H9 (cell line): Measurements from ENCODE around the gene RBM15. TPM values are rescaled to one million over a fixed set of nuclear protein-coding genes. Genes with fewer than 3 reads are reported as not detected.

Experiments used
- DNase-seq: peaks from one replicate; pipeline ENCODE4 v3.0.0-alpha.2; 2017
- H2AFZ ChIP-seq: one replicate; pipeline ENCODE4 v1.6.1; 2013; ENCODE audit warnings: mild to moderate bottlenecking, low read length, control low read depth, moderate library complexity
- H2AK5ac ChIP-seq: 2 replicates; pipeline ENCODE4 v1.6.1; 2013; ENCODE audit warnings: low read length, control low read depth, mixed read lengths; ENCODE audit not compliant: insufficient read length
- H2BK120ac ChIP-seq: one replicate; pipeline ENCODE4 v1.6.1; 2013; ENCODE audit warnings: low read depth, mild to moderate bottlenecking, low read length, control low read depth, inconsistent platforms; ENCODE audit not compliant: poor library complexity, severe bottlenecking
- H2BK12ac ChIP-seq: 2 replicates; pipeline ENCODE4 v1.6.1; 2013; ENCODE audit warnings: low read length, control low read depth, mixed read lengths, low read depth; ENCODE audit not compliant: insufficient read length
- H2BK15ac ChIP-seq: 2 replicates; pipeline ENCODE4 v1.6.1; 2013; ENCODE audit warnings: low read depth, low read length, control low read depth
- H2BK20ac ChIP-seq: one replicate; pipeline ENCODE4 v1.6.1; 2013; ENCODE audit warnings: low read depth, mild to moderate bottlenecking, low read length, control low read depth, inconsistent platforms; ENCODE audit not compliant: poor library complexity, severe bottlenecking
- H2BK5ac ChIP-seq: 2 replicates; pipeline ENCODE4 v1.6.1; 2013; ENCODE audit warnings: low read length, control low read depth, mixed read lengths; ENCODE audit not compliant: insufficient read length
- H3K14ac ChIP-seq: 2 replicates; pipeline ENCODE4 v1.6.1; 2013; ENCODE audit warnings: low read length, control low read depth; ENCODE audit not compliant: insufficient read depth
- H3K18ac ChIP-seq: 2 replicates; pipeline ENCODE4 v1.6.1; 2013; ENCODE audit warnings: low read depth, mild to moderate bottlenecking, mixed read lengths, low read length, control low read depth; ENCODE audit not compliant: insufficient read length
- H3K23ac ChIP-seq: 2 replicates; pipeline ENCODE4 v1.6.1; 2013; ENCODE audit warnings: low read length, control low read depth, mixed read lengths, low read depth; ENCODE audit not compliant: insufficient read length
- H3K23me2 ChIP-seq: 2 replicates; pipeline ENCODE4 v1.6.1; 2013; ENCODE audit warnings: low read depth, mild to moderate bottlenecking, mixed read lengths, low read length, control low read depth; ENCODE audit not compliant: insufficient read length, poor library complexity, severe bottlenecking
- H3K27ac ChIP-seq: 2 replicates; pipeline ENCODE4 v1.5.1; 2013; ENCODE audit warnings: low read length, control low read depth, mixed read lengths, low read depth; ENCODE audit not compliant: insufficient read length
- H3K27me3 ChIP-seq: 2 replicates; pipeline ENCODE4 v1.6.1; 2013; ENCODE audit warnings: low read length, control low read depth, inconsistent platforms; ENCODE audit not compliant: insufficient read depth
- H3K4ac ChIP-seq: 2 replicates; pipeline ENCODE4 v1.6.1; 2013; ENCODE audit warnings: low read depth, mild to moderate bottlenecking, control low read depth, inconsistent platforms, low read length, moderate library complexity
- H3K4me1 ChIP-seq: 2 replicates; pipeline ENCODE4 v1.6.1; 2013; ENCODE audit warnings: low read length, control low read depth, inconsistent platforms; ENCODE audit not compliant: insufficient read depth
- H3K4me2 ChIP-seq: 2 replicates; pipeline ENCODE4 v1.6.1; 2013; ENCODE audit warnings: low read length, control low read depth, mixed read lengths; ENCODE audit not compliant: insufficient read length, insufficient read depth
- H3K56ac ChIP-seq: 2 replicates; pipeline ENCODE4 v1.6.1; 2013; ENCODE audit warnings: low read depth, mild to moderate bottlenecking, mixed read lengths, low read length, control low read depth; ENCODE audit not compliant: insufficient read length
- H3K79me1 ChIP-seq: 2 replicates; pipeline ENCODE4 v1.6.1; 2013; ENCODE audit warnings: low read depth, mild to moderate bottlenecking, moderate library complexity, low read length, control low read depth, inconsistent platforms; ENCODE audit not compliant: insufficient read depth, poor library complexity, severe bottlenecking
- H3K79me2 ChIP-seq: 2 replicates; pipeline ENCODE4 v1.6.1; 2013; ENCODE audit warnings: low read length, control low read depth, inconsistent platforms; ENCODE audit not compliant: insufficient read depth
- H3K9ac ChIP-seq: 2 replicates; pipeline ENCODE4 v1.6.1; 2013; ENCODE audit warnings: low read length, control low read depth, mixed read lengths; ENCODE audit not compliant: insufficient read length; ENCODE audit errors: extremely low read depth
- H3K9me3 ChIP-seq: one replicate; pipeline ENCODE4 v1.6.1; 2013; ENCODE audit warnings: low read depth, low read length, inconsistent platforms; ENCODE audit not compliant: control insufficient read depth
- H3T11ph ChIP-seq: one replicate; pipeline ENCODE4 v1.6.1; 2013; ENCODE audit warnings: mild to moderate bottlenecking, low read length, control low read depth, inconsistent platforms
- H4K20me1 ChIP-seq: one replicate; pipeline ENCODE4 v1.6.1; 2013; ENCODE audit not compliant: control insufficient read depth, insufficient read length, insufficient read depth
- H4K5ac ChIP-seq: 2 replicates; pipeline ENCODE4 v1.6.1; 2013; ENCODE audit warnings: low read depth, mild to moderate bottlenecking, mixed read lengths, low read length, control low read depth; ENCODE audit not compliant: insufficient read length
- H4K8ac ChIP-seq: replicated peaks from 2 replicates; pipeline ENCODE4 v1.6.1; 2013; ENCODE audit warnings: low read length, control low read depth, mixed read lengths, low read depth; ENCODE audit not compliant: insufficient read length
- H4K91ac ChIP-seq: 2 replicates; pipeline ENCODE4 v1.6.1; 2013; ENCODE audit warnings: low read depth, mild to moderate bottlenecking, moderate library complexity, mixed read lengths, low read length, control low read depth; ENCODE audit not compliant: insufficient read length
- H3K27ac Mint-ChIP-seq, 3 experiments: 2 replicates in 2 of 3; 3 replicates in 1 of 3; pipeline ENCODE4 v1.8.0; 2020 to 2021; ENCODE audit warnings: mixed read lengths in 3 of 3, mild to moderate bottlenecking in 1 of 3, moderate library complexity in 1 of 3
- H3K27me3 Mint-ChIP-seq: 2 replicates; pipeline ENCODE4 v1.8.0; 2021; ENCODE audit warnings: low read depth, mild to moderate bottlenecking, moderate library complexity, mixed read lengths
- H3K36me3 Mint-ChIP-seq, 3 experiments: 2 replicates in 2 of 3; 3 replicates in 1 of 3; pipeline ENCODE4 v1.8.0; 2020 to 2021; ENCODE audit warnings: low read depth in 3 of 3, mixed read lengths in 3 of 3; ENCODE audit not compliant: insufficient read depth in 1 of 3
- H3K4me1 Mint-ChIP-seq, 2 experiments: 2 replicates each; pipeline ENCODE4 v1.8.0; 2020; ENCODE audit warnings: mixed read lengths in 2 of 2
- H3K4me3 Mint-ChIP-seq, 2 experiments: 2 replicates in 1 of 2; 3 replicates in 1 of 2; pipeline ENCODE4 v1.8.0; 2020 to 2021; ENCODE audit warnings: mild to moderate bottlenecking in 2 of 2, mixed read lengths in 2 of 2, moderate library complexity in 1 of 2
- H3K9me3 Mint-ChIP-seq, 2 experiments: 2 replicates in 1 of 2; 3 replicates in 1 of 2; pipeline ENCODE4 v1.8.0; 2020; ENCODE audit warnings: mild to moderate bottlenecking in 2 of 2, mixed read lengths in 2 of 2, moderate library complexity in 1 of 2
- CTCF ChIP-seq: fragments of 200-600 bp; sonication (generic); conservative IDR thresholded peaks from 3 replicates; pipeline ENCODE4 v1.8.0; 2021; ENCODE audit warnings: antibody characterized with exemption, mild to moderate bottlenecking
- WGBS: extraction: QIAGEN DNeasy Blood & Tissue Kit; methylation state at CpG from one replicate; pipeline ENCODE4 v1.1.7; 2013; ENCODE audit warnings: missing lambda C conversion rate, low lambda C conversion rate, mixed read lengths; ENCODE audit not compliant: insufficient read length; ENCODE audit errors: extremely low coverage; 5-methylcytosine and 5-hydroxymethylcytosine counted together
- total RNA-seq: library from RNA; stranded (reverse); gene quantifications from 2 replicates; pipeline ENCODE4 v1.2.1, GENCODE V29; 2021

RBM15 gene
- total RNA-seq, 1 experiment from 2014 or later: 62.0 TPM

- no peak overlapping the region for H3K9ac ChIP-seq
- H3K4ac ChIP-seq: no peak overlapping the region
- H3K27me3 Mint-ChIP-seq: no peaks in the 10 kb centered on the region
- no peaks in the 10 kb centered on the region for H3K9me3 Mint-ChIP-seq
- H4K5ac ChIP-seq: no peak overlapping the region
- no peaks in the 10 kb centered on the region for H3K4me1 ChIP-seq
- no peak overlapping the region for H3K18ac ChIP-seq
- no peak for DNase-seq
- no peak overlapping the region for H3K4me3 Mint-ChIP-seq
- H4K20me1 ChIP-seq: no peaks in the 10 kb centered on the region
- H2BK120ac ChIP-seq: no peak overlapping the region
- TF ChIP-seq CTCF: no peak
- H3K27me3 ChIP-seq: no peaks in the 10 kb centered on the region
- no peak overlapping the region for H3K27ac ChIP-seq
- H2BK12ac ChIP-seq: no peak overlapping the region
- H3K4me1 Mint-ChIP-seq: no peaks in the 10 kb centered on the region
- no peak overlapping the region for H2BK15ac ChIP-seq
- H2BK5ac ChIP-seq: no peak overlapping the region
- no peak overlapping the region for H4K8ac ChIP-seq
- no peak overlapping the region for H3T11ph ChIP-seq
- peaks cover 9 to 28% (median 23%) of the 10 kb centered on the region in 3 experiments; a peak in 6 of 7 replicates for H3K36me3 Mint-ChIP-seq
- no peak overlapping the region for H2BK20ac ChIP-seq
- H3K14ac ChIP-seq: no peak overlapping the region
- H3K23me2 ChIP-seq: no peaks in the 10 kb centered on the region
- H2AK5ac ChIP-seq: no peak overlapping the region
- no peak overlapping the region for H3K4me2 ChIP-seq
- H3K79me2 ChIP-seq: no peaks in the 10 kb centered on the region; the same call in 1 of the 2 replicates
- H3K27ac Mint-ChIP-seq: no peak overlapping the region
- no CpG with 5 or more reads among the region's 2 CpGs for WGBS
- H3K56ac ChIP-seq: no peak overlapping the region
- no peaks in the 10 kb centered on the region for H3K9me3 ChIP-seq
- H3K23ac ChIP-seq: no peak overlapping the region
- H4K91ac ChIP-seq: no peak overlapping the region
- peaks cover 6% of the 10 kb centered on the region for H3K79me1 ChIP-seq
- H2AFZ ChIP-seq: no peak overlapping the region
These were observed 17.2 kb downstream of the RBM15 start for GRCh38 chr1:110356379-110356778.
